GM12892 (cell line): ENCODE measurements around the gene NSD2.
A peak's percentile ranks its signal among the peaks of the same experiment; 100 is the strongest.
"Not testable (repeated sequence)": the region's sequence is repeated elsewhere in the genome, so short reads cannot be mapped to it uniquely, and the experiment has no call there.

Experiments
- DNase-seq: peaks from one replicate; pipeline ENCODE4 v3.0.0; 2011; ENCODE audit not compliant: insufficient read length
- FAIRE-seq: peaks from 2 replicates; lab custom pipeline; 2011; peaks lifted over from hg19 to GRCh38; lab: Jason Lieb, UNC
- POLR2A ChIP-seq: IDR thresholded peaks from 2 replicates; pipeline ENCODE4 v1.6.1; 2011; ENCODE audit warnings: low read depth, low read length, control low read depth
- POLR2AphosphoS5 ChIP-seq: IDR thresholded peaks from 2 replicates; pipeline ENCODE4 v1.6.1; 2011; ENCODE audit warnings: low read depth, low read length, control low read depth
- TAF1 ChIP-seq: IDR thresholded peaks from 2 replicates; pipeline ENCODE4 v1.6.1; 2011; ENCODE audit warnings: low read depth, mild to moderate bottlenecking, control low read depth, low read length, borderline replicate concordance

Gene NSD2

DNA sequence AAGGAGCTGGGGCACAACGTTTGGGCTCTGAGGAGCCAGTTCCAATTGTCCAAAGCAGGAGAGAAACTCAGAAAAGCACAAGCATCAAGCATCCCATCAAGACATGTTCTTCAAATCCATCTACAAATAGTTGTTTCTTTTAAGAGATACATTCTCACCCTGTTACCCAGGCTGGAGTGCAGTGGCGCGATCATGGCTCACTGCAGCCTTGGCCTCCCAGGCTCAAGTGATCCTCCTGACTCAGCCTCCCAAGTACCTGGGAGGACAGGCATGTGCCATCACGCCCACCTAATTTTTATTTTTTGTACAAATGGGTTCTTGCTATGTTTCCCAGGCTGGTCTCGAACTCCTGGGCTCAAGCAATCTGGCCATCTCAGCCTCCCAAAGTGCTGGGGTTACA, 119.5 kb downstream of the NSD2 start:
- DNase-seq, result no peak
- TF ChIP-seq POLR2AphosphoS5 (no peak), TAF1 (no peak), POLR2A (no peak)
- FAIRE-seq, result no peak

DNA sequence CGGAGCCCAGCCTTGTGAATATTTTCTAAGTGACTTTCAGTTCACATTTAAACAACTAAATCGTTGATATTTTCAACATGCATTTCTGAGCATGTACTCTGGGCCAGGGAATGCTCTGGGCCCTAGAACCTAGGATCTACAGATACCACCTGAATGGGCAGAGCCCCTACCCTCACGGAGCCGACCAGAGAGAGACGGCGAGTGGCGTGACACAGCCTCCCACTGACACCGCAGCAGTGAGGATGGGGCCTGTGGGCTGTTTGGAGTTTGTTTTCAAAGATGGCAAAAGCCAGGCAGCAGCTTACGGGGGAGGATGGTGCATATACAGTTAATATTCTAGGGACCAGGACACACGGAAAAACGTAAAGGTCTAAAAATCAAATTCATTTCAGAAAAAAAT, 119.9 kb downstream of the NSD2 start:
- DNase-seq (no peak), FAIRE-seq (no peak)
- TF ChIP-seq TAF1 (no peak), POLR2A (no peak), POLR2AphosphoS5 (no peak)

DNA sequence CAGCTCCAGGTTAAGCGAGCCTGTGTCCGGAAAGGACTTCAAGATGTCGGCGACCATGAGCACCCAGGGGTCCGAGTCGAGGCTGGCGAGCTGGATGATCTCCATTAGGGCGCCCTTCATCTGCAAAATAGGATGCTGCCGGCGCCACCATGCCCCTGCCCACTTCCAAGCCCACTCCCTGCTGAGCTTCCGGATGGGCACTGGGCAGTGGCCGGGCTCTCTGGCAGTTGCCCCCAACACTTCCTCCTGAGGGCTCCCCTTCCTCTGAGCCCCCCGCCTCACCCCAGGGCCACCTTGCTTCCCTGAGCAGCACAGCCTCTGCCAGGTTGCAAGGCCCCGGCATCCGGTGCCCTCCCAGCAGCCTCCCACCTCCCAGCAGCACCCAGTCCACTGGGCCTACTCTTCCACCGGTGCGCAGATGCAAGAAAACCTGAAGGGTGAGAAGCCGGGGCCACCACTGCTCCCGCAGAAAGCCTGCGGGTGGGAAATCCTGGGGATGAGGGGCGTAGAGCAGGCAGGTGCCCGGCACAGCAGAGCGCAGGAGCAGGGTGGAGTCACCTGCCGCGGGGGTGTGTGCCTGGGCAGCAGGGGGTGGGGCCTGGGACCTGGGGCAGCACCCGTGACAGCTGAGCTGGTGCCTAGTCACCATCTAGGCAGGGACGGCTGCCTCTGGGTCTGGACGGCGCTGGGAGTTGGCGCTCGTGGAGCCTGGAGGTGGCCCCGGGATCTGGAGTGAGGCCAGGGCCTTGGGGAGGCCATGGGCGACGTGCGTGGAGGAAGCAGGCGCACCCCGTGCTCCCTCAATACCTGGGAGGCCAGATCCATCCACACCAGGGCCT, 120.6 kb downstream of the NSD2 start:
- TF ChIP-seq POLR2AphosphoS5 (no peak), TAF1 (no peak), POLR2A (no peak)
- FAIRE-seq (no peak), DNase-seq (no peak)

DNA sequence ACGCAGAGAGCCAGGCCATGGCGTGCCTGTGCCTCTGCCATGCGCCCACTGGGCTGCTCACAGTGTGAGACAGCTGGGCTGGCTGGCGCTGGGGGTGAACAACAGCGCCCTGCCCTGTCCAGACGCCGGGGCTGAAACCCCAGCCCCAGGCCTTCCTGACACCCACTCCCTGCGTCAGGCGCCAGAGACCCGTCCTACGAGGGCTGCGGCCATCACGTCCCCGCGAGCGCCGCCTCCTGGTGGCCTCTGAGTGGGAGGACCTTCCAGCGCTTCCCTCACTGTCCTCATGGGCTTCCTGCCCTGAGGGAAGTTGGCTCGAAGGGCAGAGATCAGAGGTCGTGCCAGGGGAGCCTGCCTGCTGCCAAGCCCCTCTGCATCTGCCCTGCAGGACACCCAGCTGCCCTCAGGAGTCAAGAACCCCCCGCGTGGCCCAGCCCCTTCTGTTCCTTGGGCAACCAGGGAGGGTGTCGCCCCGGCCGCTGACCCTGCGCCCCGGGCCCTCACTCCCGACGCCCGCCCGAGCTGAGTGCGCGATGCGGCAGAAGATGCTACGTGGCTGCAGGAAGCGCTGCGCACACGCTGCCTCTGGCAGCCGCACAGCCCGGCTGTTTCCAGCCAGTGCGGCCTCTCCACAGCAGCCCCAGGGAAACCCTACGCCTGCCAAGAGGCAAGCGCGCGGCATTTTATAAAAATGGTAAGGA, 121.4 kb downstream of the NSD2 start:
- TF ChIP-seq POLR2A, result no peak
- TF ChIP-seq TAF1, result no peak
- no peak for TF ChIP-seq POLR2AphosphoS5
- no peak for FAIRE-seq
- peak; percentile 10 for DNase-seq

DNA sequence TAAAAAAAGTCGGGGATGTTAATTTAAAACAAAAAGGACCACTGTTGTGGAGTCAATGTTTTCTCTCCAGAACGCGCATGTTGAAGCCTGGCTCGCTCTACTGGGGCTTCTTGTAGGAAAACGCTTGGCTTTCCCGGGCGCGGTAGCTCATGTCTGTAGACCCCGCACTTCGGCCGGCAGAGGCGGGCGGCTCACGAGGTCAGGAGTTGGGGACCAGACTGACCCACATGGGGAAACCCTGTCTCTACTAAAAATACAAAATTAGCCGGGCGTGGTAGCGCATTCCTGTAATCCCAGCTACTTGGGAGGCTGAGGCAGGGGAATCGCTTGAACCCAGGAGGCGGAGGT, 122.0 kb downstream of the NSD2 start:
- no peak for DNase-seq
- no peak for TF ChIP-seq TAF1
- TF ChIP-seq POLR2AphosphoS5, result no peak
- TF ChIP-seq POLR2A, result no peak

DNA sequence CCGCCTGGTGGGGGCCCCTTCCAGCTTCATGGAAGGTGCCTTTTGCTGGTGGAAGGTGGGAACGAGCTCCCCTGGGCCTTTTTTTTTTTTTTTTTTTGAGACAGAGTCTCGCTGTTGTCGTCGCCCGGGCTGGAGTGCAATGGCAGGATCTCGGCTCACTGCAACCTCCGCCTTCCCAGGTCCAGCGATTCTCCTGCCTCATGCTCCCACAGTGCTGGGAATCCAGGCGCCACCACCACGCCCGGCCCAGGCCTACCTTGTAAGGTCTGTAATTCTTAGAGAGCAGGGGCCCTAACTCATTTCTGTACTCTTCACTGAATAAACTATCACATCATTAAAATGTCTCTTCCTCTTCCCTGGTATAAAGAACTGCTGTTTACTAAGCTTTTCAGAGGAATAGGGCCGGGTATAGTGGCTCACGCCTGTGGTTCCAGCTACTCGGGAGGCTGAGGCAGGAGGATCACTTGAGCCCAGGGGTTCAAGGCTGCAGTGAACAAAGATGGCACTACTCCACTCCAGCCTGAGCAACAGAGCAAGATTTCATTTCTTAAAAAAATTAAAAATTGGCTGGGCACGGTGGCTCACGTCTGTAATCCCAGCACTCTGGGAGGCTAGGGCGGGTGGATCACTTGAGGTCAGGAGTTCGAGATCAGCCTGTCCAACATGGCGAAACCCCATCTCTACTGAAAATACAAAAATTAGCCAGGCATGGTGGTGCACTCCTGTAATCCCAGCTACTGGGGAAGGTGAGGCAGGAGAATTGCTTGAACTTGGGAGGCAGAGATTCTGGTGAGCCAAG, 122.7 kb downstream of the NSD2 start:
- not testable (repeated sequence) for FAIRE-seq, DNase-seq

More for the DNA sequence above, 122.0 kb downstream of the NSD2 start:
- no peak for FAIRE-seq

DNA sequence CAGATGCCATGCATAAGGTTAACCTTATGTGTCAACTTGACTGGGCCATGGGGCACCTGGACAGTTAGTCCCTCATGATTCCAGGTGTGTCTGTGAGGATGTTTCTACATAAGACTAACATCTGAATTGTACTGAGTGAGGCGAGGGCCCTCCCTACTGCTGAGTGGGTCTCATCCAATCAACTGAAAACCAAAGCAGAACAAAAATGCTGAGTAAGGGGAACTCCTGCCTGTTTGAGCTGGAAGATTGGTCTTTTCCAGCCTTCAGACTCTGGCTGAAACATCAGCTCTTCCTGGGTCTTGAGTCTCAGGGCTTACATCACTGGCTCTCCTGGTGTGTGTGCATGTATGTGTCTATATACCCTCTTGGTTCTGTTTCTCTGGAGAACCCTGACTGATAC, 123.7 kb downstream of the NSD2 start:
- FAIRE-seq (no peak), DNase-seq (no peak)
- TF ChIP-seq TAF1 (no peak), POLR2AphosphoS5 (no peak), POLR2A (no peak)

DNA sequence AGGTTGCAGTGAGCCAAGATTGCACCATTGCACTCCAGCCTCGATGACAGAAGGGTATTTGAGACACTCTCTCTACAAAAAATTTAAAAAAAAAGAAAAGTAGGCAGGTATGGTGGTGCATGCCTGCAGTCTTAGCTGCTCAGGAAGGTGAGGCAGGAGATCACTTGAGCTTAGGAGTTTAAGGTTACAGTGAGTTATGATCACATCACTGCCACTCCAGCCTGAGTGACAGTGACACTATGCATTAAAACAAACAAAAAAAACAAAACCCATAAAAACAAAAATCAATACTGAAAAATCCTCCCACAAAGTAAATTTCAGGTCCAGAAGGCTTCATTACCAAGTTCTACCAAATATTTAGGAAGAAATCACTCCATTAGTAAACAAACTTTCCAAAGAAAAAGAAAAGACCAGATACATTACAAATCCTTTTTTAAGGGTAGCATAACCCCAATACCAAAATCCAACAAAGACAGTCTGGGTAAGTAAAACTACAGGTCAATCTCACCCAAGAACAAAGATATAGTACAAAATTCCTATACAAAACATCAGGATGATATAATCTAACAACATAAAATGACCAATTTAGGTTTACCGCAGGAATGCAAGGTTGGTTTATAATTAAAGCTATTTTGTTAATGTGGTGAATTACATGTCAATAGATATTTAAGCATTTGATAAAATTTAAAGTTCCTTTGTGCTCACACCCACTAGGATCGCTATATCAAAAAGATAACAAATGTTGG, 125.8 kb downstream of the NSD2 start:
- TF ChIP-seq TAF1, result no peak
- TF ChIP-seq POLR2A, result no peak
- no peak for TF ChIP-seq POLR2AphosphoS5
- FAIRE-seq, result no peak
- no peak for DNase-seq

DNA sequence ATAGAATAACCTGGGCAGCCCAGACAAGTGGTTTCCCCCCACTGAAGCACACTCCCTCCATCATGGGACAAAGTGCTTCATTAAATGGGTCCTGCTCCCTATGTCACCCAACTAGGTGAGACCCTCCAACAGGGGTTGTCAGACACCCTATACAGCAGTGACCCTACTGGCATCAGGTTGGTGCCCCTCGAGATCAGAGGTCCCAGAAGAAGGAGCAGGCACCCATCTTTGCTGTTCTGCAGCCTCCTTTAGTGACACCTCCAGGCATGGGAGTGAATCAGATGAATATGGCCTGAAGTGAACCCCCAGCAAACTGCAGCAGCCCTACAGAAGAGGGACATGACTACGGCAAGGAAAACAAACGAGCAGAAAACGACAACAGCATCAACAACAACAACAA, 126.5 kb downstream of the NSD2 start:
- no peak for TF ChIP-seq TAF1
- no peak for TF ChIP-seq POLR2A
- TF ChIP-seq POLR2AphosphoS5, result no peak
- DNase-seq, result no peak
- FAIRE-seq, result no peak

DNA sequence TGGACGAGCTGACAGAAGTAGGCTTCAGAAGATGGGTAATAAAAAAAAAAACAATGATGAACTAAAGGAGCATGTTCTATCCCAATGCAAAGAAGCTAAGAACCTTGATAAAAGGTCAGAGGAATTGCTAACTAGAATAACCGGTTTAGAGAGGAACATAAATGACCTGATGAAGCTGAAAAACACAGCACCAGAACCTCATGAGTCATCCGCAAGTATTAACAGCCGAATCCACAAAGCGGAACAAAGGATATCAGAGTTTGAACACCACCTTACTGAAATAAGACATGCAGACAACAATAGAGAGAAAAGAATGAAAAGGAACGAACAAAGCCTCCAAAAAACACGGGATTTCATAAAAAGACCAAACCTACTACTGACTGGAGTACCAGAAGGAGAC, 127.1 kb downstream of the NSD2 start:
- FAIRE-seq (no peak), DNase-seq (no peak)
- no peak for TF ChIP-seq TAF1
- TF ChIP-seq POLR2AphosphoS5, result no peak
- no peak for TF ChIP-seq POLR2A

DNA sequence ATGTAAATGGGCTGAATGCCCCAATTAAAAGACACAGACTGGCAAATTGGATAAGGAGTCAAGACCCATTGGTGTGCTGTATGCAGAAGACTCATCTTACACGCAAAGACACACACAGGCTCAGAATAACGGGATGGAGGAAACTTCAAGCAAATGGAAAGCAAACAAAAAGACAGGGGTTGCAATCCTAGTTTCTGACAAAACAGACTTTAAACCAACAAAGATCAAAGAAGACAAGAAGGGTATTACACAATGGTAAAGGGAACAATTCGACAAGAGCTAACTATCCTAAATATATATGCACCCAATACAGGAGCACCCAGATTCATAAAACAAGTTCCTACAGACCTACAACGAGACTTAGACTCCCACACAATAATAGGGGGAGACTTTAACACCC, 128.1 kb downstream of the NSD2 start:
- not testable (repeated sequence) for DNase-seq, FAIRE-seq

DNA sequence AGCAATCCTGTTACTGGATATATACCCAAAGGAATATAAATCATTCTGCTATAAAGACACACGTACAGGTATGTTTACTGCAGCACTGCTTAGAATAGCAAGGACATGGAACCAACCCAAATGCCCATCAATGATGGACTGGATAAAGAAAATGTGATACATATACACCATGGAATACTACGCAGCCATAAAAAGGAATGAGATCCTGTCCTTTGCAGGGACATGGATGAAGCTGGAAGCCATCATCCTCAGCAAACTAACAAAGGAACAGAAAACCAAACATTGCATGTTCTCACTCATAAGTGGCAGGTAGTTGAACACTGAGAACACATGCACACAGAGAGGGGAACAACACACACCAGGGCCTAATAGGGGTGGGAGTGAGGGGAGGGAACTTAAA, 132.2 kb downstream of the NSD2 start:
- FAIRE-seq, result not testable (repeated sequence)

More for the DNA sequence above, 132.2 kb downstream of the NSD2 start:
- not testable (repeated sequence) for DNase-seq
